Measurements from ENCODE around the gene KRIT1. TPM values are rescaled to one million over a fixed set of nuclear protein-coding genes. Genes with fewer than 3 reads are reported as not detected.

The KRIT1 gene
- total and polyA plus RNA-seq, 2 donors (not counting 3 experiments of a cell fraction or from before 2014, with no cell fraction given) = 22.8 to 43.7 TPM

DNA sequence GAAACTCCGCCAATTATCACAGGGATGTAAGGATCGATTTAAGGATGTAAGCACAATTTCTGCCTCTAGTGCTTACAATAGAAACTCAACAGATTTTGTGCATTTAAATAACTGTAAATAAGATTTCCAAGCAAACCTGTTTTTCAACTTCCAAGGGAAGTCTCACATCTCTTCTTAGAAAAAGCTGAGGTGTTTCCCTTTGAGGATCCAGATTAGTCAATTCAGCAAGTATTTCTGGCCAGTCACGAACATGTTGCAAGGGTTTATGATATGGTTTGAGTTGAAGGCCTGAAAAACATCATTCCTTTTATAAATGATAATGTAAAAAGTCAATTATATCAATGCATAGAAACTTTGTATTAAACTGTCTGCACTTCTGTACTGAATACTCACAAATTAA, 23.9 kb downstream of the KRIT1 start:
- H3K4me1 ChIP-seq (ENCODE audit: control insufficient read depth, extremely low read depth, insufficient read depth, low read length) = no peaks in the 10 kb centered on the region
- no peaks in the 10 kb centered on the region for H3K79me2 ChIP-seq (ENCODE audit: control insufficient read depth, insufficient read depth, low read length)
- DNase-seq (ENCODE audit: low read depth, low spot score) = no peak
- no peak overlapping the region for H3K4me3 ChIP-seq (replicated peaks in 1 of 3; ENCODE audit: insufficient read depth in 1 of 3, low read depth in 1 of 3, low read length in 3 of 3)
- H3K9ac ChIP-seq (replicated peaks; ENCODE audit: extremely low read depth, insufficient read depth, low read length) = no peak overlapping the region
- H4K20me1 ChIP-seq (replicated peaks; ENCODE audit: control insufficient read depth, extremely low read depth, insufficient read depth, low read length) = no peaks in the 10 kb centered on the region
- POLR2A ChIA-PET = no interaction called here
- intact Hi-C loops (cut with micrococcal nuclease) = no loop called here
- H3K36me3 ChIP-seq (ENCODE audit: control insufficient read depth in 2 of 2, extremely low read depth in 1 of 2, insufficient read depth in 2 of 2, low read length in 2 of 2) = peaks cover 8 to 19% of the 10 kb centered on the region in 2 experiments
- no TSS peak for BruUV-seq (replicated peaks)
- TF ChIP-seq POLR2A (IDR thresholded peaks at IDR 0.05; ENCODE audit: low read depth, low read length) (no peak), JUN (IDR thresholded peaks at IDR 0.05; ENCODE audit: borderline replicate concordance, insufficient read depth, insufficient read length, low read depth) (no peak), MYC (IDR thresholded peaks at IDR 0.05; ENCODE audit: low read depth, low read length) (no peak), EZH2 (IDR thresholded peaks at IDR 0.05; ENCODE audit: borderline replicate concordance, low read depth, low read length, severe bottlenecking) (no peak), FOS (IDR thresholded peaks at IDR 0.05; ENCODE audit: borderline replicate concordance, insufficient read depth, low read length) (no peak), GATA2 (IDR thresholded peaks at IDR 0.05; ENCODE audit: insufficient read depth, insufficient read length, low read depth, low read length) (no peak), POLR2AphosphoS5 (IDR thresholded peaks at IDR 0.05; ENCODE audit: insufficient read depth, low read depth, low read length) (no peak)
- TF ChIP-seq, protein P1, sequence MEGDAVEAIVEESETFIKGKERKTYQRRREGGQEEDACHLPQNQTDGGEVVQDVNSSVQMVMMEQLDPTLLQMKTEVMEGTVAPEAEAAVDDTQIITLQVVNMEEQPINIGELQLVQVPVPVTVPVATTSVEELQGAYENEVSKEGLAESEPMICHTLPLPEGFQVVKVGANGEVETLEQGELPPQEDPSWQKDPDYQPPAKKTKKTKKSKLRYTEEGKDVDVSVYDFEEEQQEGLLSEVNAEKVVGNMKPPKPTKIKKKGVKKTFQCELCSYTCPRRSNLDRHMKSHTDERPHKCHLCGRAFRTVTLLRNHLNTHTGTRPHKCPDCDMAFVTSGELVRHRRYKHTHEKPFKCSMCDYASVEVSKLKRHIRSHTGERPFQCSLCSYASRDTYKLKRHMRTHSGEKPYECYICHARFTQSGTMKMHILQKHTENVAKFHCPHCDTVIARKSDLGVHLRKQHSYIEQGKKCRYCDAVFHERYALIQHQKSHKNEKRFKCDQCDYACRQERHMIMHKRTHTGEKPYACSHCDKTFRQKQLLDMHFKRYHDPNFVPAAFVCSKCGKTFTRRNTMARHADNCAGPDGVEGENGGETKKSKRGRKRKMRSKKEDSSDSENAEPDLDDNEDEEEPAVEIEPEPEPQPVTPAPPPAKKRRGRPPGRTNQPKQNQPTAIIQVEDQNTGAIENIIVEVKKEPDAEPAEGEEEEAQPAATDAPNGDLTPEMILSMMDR (IDR thresholded peaks at IDR 0.05; ENCODE audit: extremely low read depth in 1 of 2, insufficient read depth in 1 of 2, low read depth in 1 of 2, low read length in 2 of 2) = no peak
- TF ChIP-seq, protein P2, sequence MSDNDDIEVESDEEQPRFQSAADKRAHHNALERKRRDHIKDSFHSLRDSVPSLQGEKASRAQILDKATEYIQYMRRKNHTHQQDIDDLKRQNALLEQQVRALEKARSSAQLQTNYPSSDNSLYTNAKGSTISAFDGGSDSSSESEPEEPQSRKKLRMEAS (IDR thresholded peaks at IDR 0.05; ENCODE audit: insufficient read depth, insufficient read length) = no peak
- no peak overlapping the region for H3K27ac ChIP-seq (ENCODE audit: insufficient read depth, low read depth, low read length)
- no peaks in the 10 kb centered on the region for H3K27me3 ChIP-seq (ENCODE audit: control insufficient read depth in 2 of 2, insufficient read depth in 2 of 2, low read length in 2 of 2)
- FAIRE-seq = no peak
- no peak overlapping the region for H2AFZ ChIP-seq (ENCODE audit: low read depth, low read length)
- no peaks in the 10 kb centered on the region for H3K9me3 ChIP-seq (replicated peaks; ENCODE audit: control insufficient read depth, insufficient read depth, low read length)
- CTCF ChIA-PET = interaction anchor here (1.7 kb wide), 1 partner anchor 11 kb away, joined by 3 read pairs; no protein-coding TSS in a partner anchor
- H3K9me1 ChIP-seq (replicated peaks; ENCODE audit: control insufficient read depth, extremely low read depth, insufficient read depth, low read length) = no peaks in the 10 kb centered on the region
- dilution Hi-C loops (cut with MboI; ENCODE audit: extremely low pct_ligation_motif_present, low sequenced_read_pairs) = no loop called here
- no peak overlapping the region for H3K4me2 ChIP-seq (ENCODE audit: insufficient read depth, low read length)
